Uterus (tissue), 4 donors: ENCODE measurements around the gene MRPS7. TPM values are rescaled to one million over a fixed set of nuclear protein-coding genes. Genes with fewer than 3 reads are reported as not detected.

Source experiments
- DNase-seq, 2 donors: peaks; one replicate each; pipeline ENCODE4 v3.0.0-alpha.2; 2019 to 2020
- H3K27ac ChIP-seq, 2 donors: fragments of 200-600 bp; sonication (generic); 1 replicate in 1 of 2; 2 replicates in 1 of 2; pipeline ENCODE4 v1.5.1; 2016 to 2018
- H3K27me3 ChIP-seq, 2 donors: fragments of 200-600 bp; sonication (generic); one replicate each; pipeline ENCODE4 v1.5.1; 2018 to 2019; ENCODE audit warnings: control low read depth in 1 of 2
- H3K36me3 ChIP-seq, 2 donors: fragments of 200-600 bp; sonication (generic); one replicate each; pipeline ENCODE4 v1.5.1; 2019; ENCODE audit warnings: control low read depth in 1 of 2
- H3K4me1 ChIP-seq, 2 donors: fragments of 200-600 bp; sonication (generic); one replicate each; pipeline ENCODE4 v1.5.1; 2018 to 2019; ENCODE audit warnings: control low read depth in 1 of 2
- H3K4me3 ChIP-seq, 2 donors: fragments of 200-600 bp; sonication (generic); 1 replicate in 1 of 2; 2 replicates in 1 of 2; pipeline ENCODE4 v1.5.1; 2018 to 2019; ENCODE audit warnings: mild to moderate bottlenecking in 1 of 2
- H3K9me3 ChIP-seq, 2 donors: fragments of 200-600 bp; sonication (generic); one replicate each; pipeline ENCODE4 v1.5.1; 2019; ENCODE audit warnings: control low read depth in 1 of 2
- CTCF ChIP-seq, 4 experiments: fragments of 200-600 bp in 2 of 4; fragments of 450-650 bp in 2 of 4; sonication (generic) in 2 of 4; IDR thresholded peaks; one replicate each; pipeline ENCODE4 v1.5.1; 2016 to 2019; ENCODE audit warnings: antibody characterized with exemption in 4 of 4, mild to moderate bottlenecking in 2 of 4, moderate library complexity in 1 of 4
- POLR2A ChIP-seq, 2 donors: fragments of 450-650 bp; IDR thresholded peaks; one replicate each; pipeline ENCODE4 v1.6.1; 2016; ENCODE audit warnings: antibody characterized with exemption in 2 of 2, mild to moderate bottlenecking in 1 of 2, moderate library complexity in 1 of 2
- intact Hi-C: fragments of 100-400 bp; cut with DNase I; formaldehyde crosslinking; loops from one replicate; pipeline ENCODE4 v1.15.1; 2023; ENCODE audit warnings: low total_unique reads
- total RNA-seq, 4 donors: library from RNA; depleted of rRNA in 3 of 4; stranded (reverse); fragments of >200 nt in 3 of 4; gene quantifications; one replicate each; pipeline versions ENCODE4 v1.1.0 to v1.2.4, GENCODE V29; 2014 to 2023
- donor health status: DM: yes; HTN: yes; CAD: no.

Gene MRPS7
- total RNA-seq, 4 donors from 2014 or later, result 13.1 to 42.1 (median 33.0) TPM

GRCh38 chr17:75313941-75314551 is 52.4 kb downstream of the MRPS7 start:
- H3K27ac ChIP-seq, result no peak overlapping the region
- no peaks in the 10 kb centered on the region for H3K27me3 ChIP-seq
- no peak for DNase-seq
- no peaks in the 10 kb centered on the region for H3K9me3 ChIP-seq
- no peaks in the 10 kb centered on the region for H3K4me1 ChIP-seq
- no peaks in the 10 kb centered on the region for H3K36me3 ChIP-seq
- no peak for TF ChIP-seq POLR2A (IDR thresholded peaks at IDR 0.05)
- no peak for TF ChIP-seq CTCF (IDR thresholded peaks at IDR 0.05)
- intact Hi-C loops, result no loop called here
- no peak overlapping the region for H3K4me3 ChIP-seq

- intact Hi-C loops, result no loop called here
- Histone ChIP-seq H3K27ac (no peak overlapping the region), H3K4me3 (no peak overlapping the region), H3K9me3 (no peaks in the 10 kb centered on the region), H3K27me3 (no peaks in the 10 kb centered on the region), H3K4me1 (no peaks in the 10 kb centered on the region), H3K36me3 (no peaks in the 10 kb centered on the region)
- DNase-seq, result no peak
- no peak for TF ChIP-seq POLR2A (IDR thresholded peaks at IDR 0.05)
- no peak for TF ChIP-seq CTCF (IDR thresholded peaks at IDR 0.05)
Observed at GRCh38 chr17:75315541-75316243, 54.0 kb downstream of the MRPS7 start.

Other genes starting within 250 kb of the MRPS7 start
- 10 to 100 TPM; 18.2 to 26.4 (median 20.8) TPM for gene MRPL58, start 249.2 kb upstream of the MRPS7 start, total RNA-seq
- gene ATP5PD, start 214.9 kb upstream of the MRPS7 start, total RNA-seq, result 100 to 1,000 TPM; 117 to 282 (median 168) TPM
- gene KCTD2, start 214.7 kb upstream of the MRPS7 start, total RNA-seq, result 10 to 100 TPM in 2 of 4 donors, 1 to 10 TPM in 2; 2.4 to 39.0 (median 15.0) TPM
- gene SLC16A5, start 173.9 kb upstream of the MRPS7 start, total RNA-seq, result 10 to 100 TPM in 2 of 4 donors, 1 to 10 TPM in 1, not detected in 1; 4.1 to 17.5 (median 12.1) TPM
- 1 to 10 TPM in 2 of 4 donors, under 1 TPM in 2; 0.29 to 9.2 (median 2.0) TPM for gene ARMC7, start 151.9 kb upstream of the MRPS7 start, total RNA-seq
- gene NT5C, start 130.1 kb upstream of the MRPS7 start, total RNA-seq, result 10 to 100 TPM; 30.2 to 60.0 (median 44.9) TPM
- 10 to 100 TPM in 2 of 4 donors, 1 to 10 TPM in 2; 3.6 to 46.8 (median 11.6) TPM for gene JPT1, start 107.4 kb upstream of the MRPS7 start, total RNA-seq
- gene SUMO2, start 78.9 kb upstream of the MRPS7 start, total RNA-seq, result 100 to 1,000 TPM in 2 of 4 donors, 10 to 100 TPM in 2; 57.4 to 427 (median 102) TPM
- gene NUP85, start 56.2 kb upstream of the MRPS7 start, total RNA-seq, result 100 to 1,000 TPM in 1 of 4 donors, 10 to 100 TPM in 3; 17.1 to 108 (median 39.1) TPM
- gene GGA3, start 273 bp upstream of the MRPS7 start, total RNA-seq, result 100 to 1,000 TPM in 1 of 4 donors, 10 to 100 TPM in 2, 1 to 10 TPM in 1; 9.4 to 104 (median 40.1) TPM
- gene MIF4GD, start 9.4 kb downstream of the MRPS7 start, total RNA-seq, result 10 to 100 TPM; 11.7 to 45.3 (median 25.8) TPM
- gene SLC25A19, start 27.6 kb downstream of the MRPS7 start, total RNA-seq, result 10 to 100 TPM in 2 of 4 donors, 1 to 10 TPM in 2; 4.7 to 59.9 (median 10.1) TPM
- gene GRB2, start 143.8 kb downstream of the MRPS7 start, total RNA-seq, result 100 to 1,000 TPM in 1 of 4 donors, 10 to 100 TPM in 3; 51.5 to 127 (median 78.1) TPM
- 10 to 100 TPM in 2 of 4 donors, 1 to 10 TPM in 2; 3.8 to 91.2 (median 26.0) TPM for gene TMEM94, start 194.8 kb downstream of the MRPS7 start, total RNA-seq